NCI-H460 (cell line): ENCODE measurements around the gene LRRC75B. TPM values are rescaled to one million over a fixed set of nuclear protein-coding genes. Genes with fewer than 3 reads are reported as not detected.
A peak's percentile ranks its signal among the peaks of the same experiment; 100 is the strongest.
"Not testable (repeated sequence)": the region's sequence is repeated elsewhere in the genome, so short reads cannot be mapped to it uniquely, and the experiment has no call there.

ENCODE experiments used
- DNase-seq: peaks from one replicate; pipeline ENCODE4 v3.0.0-alpha.2; 2016; ENCODE audit warnings: low read depth; ENCODE audit errors: extremely low read depth
- total RNA-seq: library from RNA; depleted of rRNA; stranded (reverse); fragments of >200 nt; shearing (Covaris generic); gene quantifications from 2 replicates; pipeline ENCODE4 v1.2.3, GENCODE V29; 2014

Gene LRRC75B
- total RNA-seq, 1 experiment from 2014 or later: 5.5 TPM

DNA sequence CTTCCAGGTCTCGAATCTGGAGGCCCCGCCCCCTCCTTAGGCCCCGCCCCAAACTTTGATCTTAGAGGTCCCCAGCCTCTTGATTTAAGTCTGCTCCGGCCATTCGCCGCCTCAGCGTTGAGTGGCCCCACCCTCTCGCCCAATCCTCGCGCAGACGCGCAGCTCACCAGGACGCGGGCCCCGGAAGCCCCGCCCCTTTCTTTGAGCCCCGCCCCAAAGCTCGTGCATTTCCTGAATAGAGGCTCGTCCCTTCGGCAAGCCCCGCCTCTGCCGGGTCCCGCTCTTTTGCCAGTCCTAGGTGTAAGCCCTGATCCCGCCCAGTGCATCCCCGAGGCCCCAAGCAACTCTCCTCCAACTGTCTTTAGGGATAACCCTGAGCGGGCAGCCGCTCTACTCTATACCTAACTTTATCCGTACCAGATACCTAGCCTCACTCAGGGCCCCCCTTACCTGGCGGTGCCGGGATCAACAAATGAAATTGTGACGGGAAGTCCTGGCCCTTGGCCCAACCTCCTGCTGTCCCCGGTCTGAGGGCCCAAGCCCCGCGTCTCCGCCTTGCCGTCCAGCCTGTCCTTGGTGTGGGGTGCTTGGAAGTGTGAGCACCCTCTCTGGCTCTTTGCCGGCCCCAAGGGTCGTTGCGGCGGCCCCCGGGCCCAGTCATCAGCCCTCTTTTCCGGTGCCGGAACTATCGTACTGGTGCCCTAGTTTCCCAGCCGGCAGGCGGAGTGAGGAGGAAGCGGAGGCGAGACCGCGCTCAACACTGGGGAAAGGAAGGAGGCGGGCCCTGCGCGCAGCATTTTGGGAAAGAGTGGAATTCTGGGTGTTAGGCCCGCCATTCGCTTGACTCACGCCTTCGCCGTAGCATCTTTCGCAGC, 37.5 kb downstream of the LRRC75B start, which contains the start of gene SNRPD3:
Gene SNRPD3, plus strand, starts transcription at position 835 of the 875 bp plus-strand sequence. CDS start 1,676 bp downstream, outside the sequence.
- DNase-seq: peak; percentile 95

DNA sequence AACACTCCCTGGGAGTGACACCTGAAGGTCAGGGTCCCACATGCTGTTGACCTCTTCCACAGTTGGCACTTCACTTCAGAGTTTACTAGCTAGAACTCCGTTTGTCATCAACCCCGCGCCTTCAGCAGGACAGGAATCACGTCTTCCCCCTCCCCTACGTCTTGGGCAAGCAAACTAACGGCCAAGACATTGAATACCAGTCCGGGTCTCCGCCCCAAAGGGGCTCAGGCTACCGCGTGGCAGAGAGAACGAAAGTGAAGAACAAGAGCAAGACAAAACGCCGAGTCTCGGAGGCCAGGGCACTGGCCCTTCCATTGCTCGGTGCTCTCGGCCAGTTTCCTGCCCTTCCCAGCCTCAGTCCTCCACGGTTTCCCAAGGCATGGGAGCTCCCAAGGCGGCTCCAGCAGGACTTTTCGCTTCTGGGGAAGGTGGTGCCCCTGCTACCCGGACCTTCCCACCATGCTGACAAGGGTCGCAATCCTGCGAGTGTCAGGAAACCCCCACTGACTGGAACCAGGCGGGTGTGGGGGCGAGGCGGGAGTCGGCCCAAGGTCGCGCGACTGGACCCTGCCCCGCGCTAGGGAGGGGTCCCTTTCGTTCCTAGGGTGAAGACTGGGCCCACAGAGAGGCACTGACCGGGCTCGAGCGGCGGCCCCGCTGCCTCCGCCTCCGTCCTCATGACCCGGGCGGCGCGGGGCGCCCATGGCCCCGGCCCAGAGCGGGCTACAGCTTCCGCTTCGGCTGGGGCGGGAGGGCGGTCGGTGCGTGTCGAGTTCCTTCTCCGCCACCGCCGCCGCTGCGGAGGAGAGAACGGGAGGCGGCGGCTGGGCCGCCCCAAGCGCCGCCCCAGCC, 38.3 kb downstream of the LRRC75B start, which contains the start of gene GUCD1:
Gene GUCD1, minus strand, starts transcription at position 826 of the 852 bp plus-strand sequence. Its CDS starts 147 bp downstream, at position 679.
- no peak for DNase-seq

- no peak for DNase-seq
Measured at GRCh38 chr22:24553597-24554312, 39.1 kb downstream of the LRRC75B start.

GRCh38 chr22:24552503-24553286, 40.2 kb downstream of the LRRC75B start:
- not testable (repeated sequence) for DNase-seq

DNA sequence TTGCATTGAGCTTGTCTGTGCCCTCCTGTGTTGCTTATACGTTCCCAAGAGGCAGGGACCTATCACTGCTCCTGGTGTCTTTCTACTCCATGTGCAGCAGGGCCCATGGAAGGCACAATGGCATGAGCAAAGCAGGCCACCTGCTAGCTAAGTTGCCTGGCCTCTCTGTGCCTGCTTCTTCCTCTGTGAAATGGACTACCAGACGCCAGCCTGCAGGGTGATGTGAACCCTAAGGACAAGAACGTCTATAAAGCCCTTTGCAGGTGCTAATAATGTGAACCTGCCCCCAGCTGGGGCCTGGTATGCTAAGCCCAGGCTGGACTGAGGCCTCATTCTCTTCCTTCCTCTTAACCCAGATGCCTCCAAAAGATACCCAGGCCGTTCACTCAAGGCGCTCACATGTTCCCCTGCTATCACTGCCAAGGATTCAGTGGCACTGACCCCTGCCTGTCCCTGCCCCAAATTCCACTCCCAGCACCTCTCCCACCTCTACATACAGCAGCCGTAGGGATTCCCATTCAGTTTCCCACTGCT, 41.9 kb downstream of the LRRC75B start:
- DNase-seq: no peak

GRCh38 chr22:24550028-24550901, 42.6 kb downstream of the LRRC75B start:
- no peak for DNase-seq

DNA sequence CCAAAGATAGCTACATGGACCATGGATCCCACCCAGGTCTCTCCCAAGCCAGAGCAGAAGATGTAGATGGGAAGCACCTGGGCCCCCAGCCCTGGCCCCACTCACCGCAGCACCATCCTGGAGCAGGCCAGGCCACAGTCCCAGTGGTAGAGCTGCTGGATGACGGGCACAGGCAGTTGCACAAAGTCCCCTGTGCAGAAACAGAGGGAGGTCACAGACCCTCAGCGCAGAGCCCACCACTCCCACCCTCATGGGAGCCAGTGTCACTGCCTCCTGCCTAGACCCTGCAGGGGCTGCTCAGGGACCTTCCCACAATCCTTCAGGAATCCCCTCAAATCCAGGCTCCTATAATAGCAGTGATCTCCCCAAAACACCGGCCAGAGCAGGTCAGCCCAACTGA, 44.1 kb downstream of the LRRC75B start:
- no peak for DNase-seq

GRCh38 chr22:24543679-24544243, 49.1 kb downstream of the LRRC75B start:
- no peak for DNase-seq

- no peak for DNase-seq
Measured at GRCh38 chr22:24543185-24543601, 49.7 kb downstream of the LRRC75B start.

- DNase-seq: no peak
Measured at GRCh38 chr22:24542641-24543040, 50.2 kb downstream of the LRRC75B start.

DNA sequence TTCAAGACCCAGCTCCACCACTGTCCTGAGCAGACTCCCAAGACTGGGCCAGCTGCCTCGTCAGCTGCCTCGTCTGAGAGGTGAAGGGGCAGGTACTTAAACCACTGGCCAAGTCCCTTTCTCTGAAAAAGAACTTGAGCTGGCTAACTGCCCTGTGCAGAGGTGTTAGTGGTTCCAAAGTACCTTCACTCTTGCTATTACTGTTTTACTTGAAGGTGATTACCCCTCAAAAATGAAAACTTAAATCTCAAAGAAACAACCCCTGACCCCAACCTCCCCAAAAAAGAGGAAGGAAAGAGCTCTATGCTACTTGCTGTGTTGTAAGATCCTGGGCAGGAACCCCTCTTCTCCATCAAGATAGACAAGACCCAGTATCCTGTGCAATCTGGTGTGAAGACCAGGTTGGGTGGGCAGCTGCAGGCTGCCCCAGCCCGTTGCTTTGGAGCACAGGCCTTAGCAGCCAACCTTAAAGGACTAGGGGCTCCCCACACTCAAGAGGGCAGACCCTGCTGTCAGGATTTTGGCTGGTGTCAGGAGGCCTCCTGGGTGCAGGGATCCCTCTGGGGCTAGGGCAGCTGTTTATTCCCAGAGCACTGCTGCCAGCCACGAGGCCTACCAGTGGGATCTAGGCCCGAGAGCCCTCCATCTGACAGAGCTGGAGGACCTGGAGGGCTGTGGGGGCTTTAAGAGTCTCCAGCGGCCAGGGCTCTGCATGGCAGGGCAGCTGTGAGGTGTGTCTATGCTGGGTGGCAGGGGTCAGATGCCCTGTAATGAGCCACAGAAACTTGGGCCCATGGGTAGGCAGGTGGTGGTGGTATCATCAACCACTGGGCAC, 51.0 kb downstream of the LRRC75B start:
- no peak for DNase-seq

GRCh38 chr22:24540470-24540869, 52.4 kb downstream of the LRRC75B start:
- no peak for DNase-seq

- no peak for DNase-seq
Measured at GRCh38 chr22:24536089-24536488, 56.8 kb downstream of the LRRC75B start.
